ENCODE results near the gene ZNF567. TPM values are rescaled to one million over a fixed set of nuclear protein-coding genes. Genes with fewer than 3 reads are reported as not detected.

The ZNF567 gene
- total and polyA plus RNA-seq, 4 donors: 1.7 to 4.3 (median 2.6) TPM

DNA sequence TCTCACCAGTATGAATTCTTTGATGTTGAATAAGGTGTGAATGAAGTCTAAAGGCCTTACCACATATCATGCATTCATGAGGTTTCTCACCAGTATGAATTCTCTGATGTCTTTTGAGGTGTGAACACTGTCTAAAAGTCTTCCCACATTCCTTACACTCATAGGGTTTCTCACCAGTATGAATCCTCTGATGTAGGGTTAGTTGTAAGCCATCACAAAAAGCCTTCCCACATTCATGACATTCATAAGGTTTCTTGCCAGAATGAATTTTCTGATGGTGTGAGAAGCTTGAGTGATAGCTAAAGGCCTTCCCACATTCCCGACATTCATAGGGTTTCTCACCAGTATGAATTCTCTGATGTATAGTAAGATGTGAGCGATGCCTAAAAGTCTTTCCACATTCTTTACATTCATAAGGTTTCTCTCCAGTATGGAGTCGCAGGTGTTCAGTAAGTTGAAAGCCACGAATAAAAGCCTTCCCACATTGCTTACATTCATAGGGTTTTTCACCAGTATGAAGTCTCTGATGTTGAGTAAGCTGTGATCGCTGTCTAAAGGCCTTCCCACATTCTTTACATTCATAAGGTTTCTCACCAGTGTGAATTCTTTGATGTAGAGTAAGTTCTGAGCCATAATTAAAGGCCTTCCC lies 48.4 kb upstream of the ZNF567 start:
- H3K36me3 ChIP-seq (ENCODE audit: control insufficient read depth in 4 of 4, insufficient read depth in 3 of 4, low read depth in 1 of 4, low read length in 3 of 4): peaks cover 4 to 36% (median 29%) of the 10 kb centered on the region in 4 donors
- peak overlapping the region in 2 of 3 donors; percentile 46 to 49 for H3K4me3 ChIP-seq (ENCODE audit: low read depth in 1 of 3, low read length in 3 of 3)
- WGBS: 95% methylated on average over 5 of the region's 5 CpGs

DNA sequence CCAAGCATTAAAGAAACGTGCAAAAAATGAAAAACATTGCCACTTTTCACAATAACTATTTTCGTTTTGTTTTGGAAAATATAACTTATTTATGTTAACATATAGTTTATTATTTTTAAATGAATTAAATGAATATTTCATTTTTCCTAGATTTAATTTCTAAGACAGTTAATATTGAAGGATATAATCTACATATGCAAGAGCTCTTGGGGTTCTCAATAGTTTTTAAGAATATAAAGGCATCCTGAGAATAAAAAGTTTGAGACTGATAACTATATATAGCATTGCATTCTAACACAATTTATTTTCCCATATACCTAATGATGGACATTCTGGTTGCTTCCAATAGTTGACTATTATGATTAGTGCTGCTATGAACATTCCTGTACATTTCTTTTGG lies 40.7 kb upstream of the ZNF567 start:
- WGBS: 95% methylated on average over 2 of the region's 2 CpGs
- Histone ChIP-seq H3K9me3 (ENCODE audit: control insufficient read depth in 4 of 4, low read length in 3 of 4) (peaks cover 45 to 70% (median 52%) of the 10 kb centered on the region in 4 donors), H3K36me3 (ENCODE audit: control insufficient read depth in 4 of 4, insufficient read depth in 3 of 4, low read depth in 1 of 4, low read length in 3 of 4) (peaks cover 14 to 70% (median 44%) of the 10 kb centered on the region in 4 donors)

More for the DNA sequence above, 48.4 kb upstream of the ZNF567 start:
- DNase-seq (ENCODE audit: low spot score): no peak
- Histone ChIP-seq H3K4me1 (ENCODE audit: control insufficient read depth in 4 of 4, insufficient read depth in 4 of 4, low read length in 3 of 4) (no peaks in the 10 kb centered on the region), H3K9me3 (ENCODE audit: control insufficient read depth in 4 of 4, low read length in 3 of 4) (peaks cover 58 to 82% (median 65%) of the 10 kb centered on the region in 4 donors), H3K27me3 (ENCODE audit: control insufficient read depth in 4 of 4, insufficient read depth in 4 of 4, low read length in 3 of 4) (no peaks in the 10 kb centered on the region), H3K27ac (ENCODE audit: low read depth in 1 of 2, low read length in 2 of 2) (no peak overlapping the region), H3K9ac (ENCODE audit: low read depth in 1 of 2, low read length in 2 of 2) (no peak overlapping the region)
- TF ChIP-seq ATF3 (IDR thresholded peaks at IDR 0.05) (no peak), HNF4G (IDR thresholded peaks at IDR 0.05) (no peak), SP1 (IDR thresholded peaks at IDR 0.05) (no peak), NR2F2 (IDR thresholded peaks at IDR 0.05) (no peak)

More for the DNA sequence above, 40.7 kb upstream of the ZNF567 start:
- H3K4me3 ChIP-seq (ENCODE audit: low read depth in 1 of 3, low read length in 3 of 3): peak overlapping the region in 2 of 3 donors; percentile 56 to 64
- no peak for TF ChIP-seq CTCF (IDR thresholded peaks at IDR 0.05; ENCODE audit: low read depth, low read length, missing input control)
- no peak for TF ChIP-seq REST (IDR thresholded peaks at IDR 0.05)
- TF ChIP-seq JUND (IDR thresholded peaks at IDR 0.05): no peak
- no peak for TF ChIP-seq GABPA (IDR thresholded peaks at IDR 0.05 in 1 of 2, conservative IDR thresholded peaks at IDR 0.05 in 1 of 2)
- no peak for TF ChIP-seq NR2F2 (IDR thresholded peaks at IDR 0.05)
- TF ChIP-seq RXRA (IDR thresholded peaks at IDR 0.05): no peak
- no peak for TF ChIP-seq EGR1 (IDR thresholded peaks at IDR 0.05; ENCODE audit: low read depth in 2 of 2)
- TF ChIP-seq, protein P1, sequence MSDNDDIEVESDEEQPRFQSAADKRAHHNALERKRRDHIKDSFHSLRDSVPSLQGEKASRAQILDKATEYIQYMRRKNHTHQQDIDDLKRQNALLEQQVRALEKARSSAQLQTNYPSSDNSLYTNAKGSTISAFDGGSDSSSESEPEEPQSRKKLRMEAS (IDR thresholded peaks at IDR 0.05): no peak
- no peak for TF ChIP-seq YY1 (IDR thresholded peaks at IDR 0.05)
- no peak for TF ChIP-seq RAD21 (IDR thresholded peaks at IDR 0.05)
- TF ChIP-seq FOXA1 (IDR thresholded peaks at IDR 0.05): no peak
- no peak for TF ChIP-seq FOXA2 (IDR thresholded peaks at IDR 0.05)
- no peak for TF ChIP-seq ZBTB33 (IDR thresholded peaks at IDR 0.05)
- no peak for TF ChIP-seq HNF4A (conservative IDR thresholded peaks at IDR 0.05)
- TF ChIP-seq TAF1 (conservative IDR thresholded peaks at IDR 0.05): no peak
- no peak for TF ChIP-seq HNF4G (IDR thresholded peaks at IDR 0.05)
- no peak for DNase-seq (ENCODE audit: low spot score)
- H3K4me1 ChIP-seq (ENCODE audit: control insufficient read depth in 4 of 4, insufficient read depth in 4 of 4, low read length in 3 of 4): no peaks in the 10 kb centered on the region
- H3K27ac ChIP-seq (ENCODE audit: low read depth in 1 of 2, low read length in 2 of 2): no peak overlapping the region
- no peak overlapping the region for H3K9ac ChIP-seq (ENCODE audit: low read depth in 1 of 2, low read length in 2 of 2)
- H3K27me3 ChIP-seq (ENCODE audit: control insufficient read depth in 4 of 4, insufficient read depth in 4 of 4, low read length in 3 of 4): no peaks in the 10 kb centered on the region

All from liver (tissue), 9 donors.